HG03095 (cell line): Measurements from ENCODE around the gene IRF4.
A peak's percentile ranks its signal among the peaks of the same experiment; 100 is the strongest.
"Not testable (repeated sequence)": the region's sequence is repeated elsewhere in the genome, so short reads cannot be mapped to it uniquely, and the experiment has no call there.

ENCODE experiments used
- ATAC-seq: cut with Tn5 transposase; IDR thresholded peaks from one replicate; pipeline ENCODE4 v1.9.1; 2021; ENCODE audit warnings: moderate library complexity; ENCODE audit not compliant: unreplicated experiment

Gene IRF4

GRCh38 chr6:415087-415486 is 23.5 kb downstream of the IRF4 start:
- no peak for ATAC-seq

GRCh38 chr6:421211-421610 is 29.7 kb downstream of the IRF4 start:
- ATAC-seq, result no peak

GRCh38 chr6:422433-423054 is 31.0 kb downstream of the IRF4 start:
- no peak for ATAC-seq

- no peak for ATAC-seq
Observed at GRCh38 chr6:423055-423798, 31.7 kb downstream of the IRF4 start.

- no peak for ATAC-seq
Observed at GRCh38 chr6:423799-424345, 32.3 kb downstream of the IRF4 start.

- ATAC-seq, result no peak
Observed at GRCh38 chr6:424741-425417, 33.3 kb downstream of the IRF4 start.

GRCh38 chr6:425418-425788 is 33.9 kb downstream of the IRF4 start:
- ATAC-seq, result not testable (repeated sequence)

GRCh38 chr6:426198-426738 is 34.7 kb downstream of the IRF4 start:
- not testable (repeated sequence) for ATAC-seq

- ATAC-seq, result no peak
Observed at GRCh38 chr6:428047-428603, 36.6 kb downstream of the IRF4 start.

GRCh38 chr6:429515-430121 is 38.1 kb downstream of the IRF4 start:
- no peak for ATAC-seq

GRCh38 chr6:431504-431903 is 40.0 kb downstream of the IRF4 start:
- ATAC-seq, result peak; percentile 54

- ATAC-seq, result no peak
Observed at GRCh38 chr6:431986-432385, 40.4 kb downstream of the IRF4 start.

GRCh38 chr6:434051-434705 is 42.6 kb downstream of the IRF4 start:
- ATAC-seq, result no peak

- no peak for ATAC-seq
Observed at GRCh38 chr6:435441-436307, 44.1 kb downstream of the IRF4 start.

GRCh38 chr6:436308-437036 is 44.9 kb downstream of the IRF4 start:
- ATAC-seq, result no peak

GRCh38 chr6:437037-437392 is 45.5 kb downstream of the IRF4 start:
- ATAC-seq, result no peak

GRCh38 chr6:438634-439170 is 47.1 kb downstream of the IRF4 start:
- ATAC-seq, result no peak

- ATAC-seq, result no peak
Observed at GRCh38 chr6:439641-440167, 48.2 kb downstream of the IRF4 start.
